HG03378 (cell line): ENCODE results near the gene CD55.

ENCODE experiments used
- ATAC-seq: cut with Tn5 transposase; IDR thresholded peaks from one replicate; pipeline ENCODE4 v1.9.1; 2021; ENCODE audit warnings: mild to moderate bottlenecking, moderate library complexity; ENCODE audit not compliant: unreplicated experiment

CD55 gene

GRCh38 chr1:207355513-207356295 lies 34.2 kb downstream of the CD55 start:
- ATAC-seq: no peak

- no peak for ATAC-seq
Measured at GRCh38 chr1:207361029-207361428, 39.6 kb downstream of the CD55 start.

GRCh38 chr1:207361889-207362288 lies 40.4 kb downstream of the CD55 start:
- ATAC-seq: no peak

GRCh38 chr1:207362962-207363860 lies 41.7 kb downstream of the CD55 start:
- no peak for ATAC-seq

- ATAC-seq: no peak
Measured at GRCh38 chr1:207363871-207364270, 42.4 kb downstream of the CD55 start.

GRCh38 chr1:207364614-207365013 lies 43.1 kb downstream of the CD55 start:
- ATAC-seq: no peak

- no peak for ATAC-seq
Measured at GRCh38 chr1:207365063-207365462, 43.6 kb downstream of the CD55 start.

GRCh38 chr1:207366022-207366421 lies 44.5 kb downstream of the CD55 start:
- ATAC-seq: no peak

- ATAC-seq: no peak
Measured at GRCh38 chr1:207388721-207389120, 67.2 kb downstream of the CD55 start.

GRCh38 chr1:207389728-207390464 lies 68.4 kb downstream of the CD55 start:
- ATAC-seq: no peak

- ATAC-seq: no peak
Measured at GRCh38 chr1:207393610-207394009, 72.1 kb downstream of the CD55 start.

- no peak for ATAC-seq
Measured at GRCh38 chr1:207396168-207396746, 74.8 kb downstream of the CD55 start.

GRCh38 chr1:207397525-207397926 lies 76.0 kb downstream of the CD55 start:
- ATAC-seq: no peak

- no peak for ATAC-seq
Measured at GRCh38 chr1:207398986-207399385, 77.5 kb downstream of the CD55 start.

GRCh38 chr1:207401578-207401977 lies 80.1 kb downstream of the CD55 start:
- no peak for ATAC-seq

- ATAC-seq: no peak
Measured at GRCh38 chr1:207402744-207403143, 81.3 kb downstream of the CD55 start.

GRCh38 chr1:207404849-207405525 lies 83.5 kb downstream of the CD55 start:
- ATAC-seq: no peak

- no peak for ATAC-seq
Measured at GRCh38 chr1:207405814-207406213, 84.3 kb downstream of the CD55 start.

- ATAC-seq: no peak
Measured at GRCh38 chr1:207407655-207408260, 86.3 kb downstream of the CD55 start.
